ENCODE measurements around the gene COG5. TPM values are rescaled to one million over a fixed set of nuclear protein-coding genes. Genes with fewer than 3 reads are reported as not detected.

Gene COG5
- total RNA-seq, 4 donors from 2014 or later = 20.8 to 49.7 (median 25.7) TPM

- DNase-seq (peak; percentile 10 to 57), ATAC-seq (peak; percentile 82 to 94)
- intact Hi-C loops (cut with DNase I; ENCODE audit: low total_unique reads) = loop anchor here (1.0 to 5.0 kb wide), 4 partner anchors 117 to 414 kb away; partner anchors contain the start of gene BCAP29
- Histone ChIP-seq H3K27me3 (no peaks in the 10 kb centered on the region), H3K9me3 (no peaks in the 10 kb centered on the region), H3K27ac (no peak overlapping the region), H3K4me3 (no peak overlapping the region), H3K36me3 (no peaks in the 10 kb centered on the region), H3K4me1 (no peaks in the 10 kb centered on the region)
- TF ChIP-seq POLR2A (IDR thresholded peaks at IDR 0.05) = no peak
- TF ChIP-seq CTCF (IDR thresholded peaks at IDR 0.05 in 4 of 5, conservative IDR thresholded peaks at IDR 0.05 in 1 of 5) = peak; percentile 55 to 72 (median 65)
- in situ Hi-C loops (cut with MboI; ENCODE audit: low sequenced_read_pairs in 4 of 4) = loop anchor here in 2 of 4 donors (25.0 kb wide), 2 partner anchors 399 to 424 kb away; partner anchors contain the start of gene DLD (in 1 of the 2)
These were observed 100.3 kb downstream of the COG5 start for GRCh38 chr7:107463139-107464078.

- no peaks in the 10 kb centered on the region for H3K27me3 ChIP-seq
- TF ChIP-seq POLR2A (IDR thresholded peaks at IDR 0.05) = no peak
- TF ChIP-seq CTCF (IDR thresholded peaks at IDR 0.05 in 4 of 5, conservative IDR thresholded peaks at IDR 0.05 in 1 of 5) = no peak
- no peak overlapping the region for H3K27ac ChIP-seq
- H3K36me3 ChIP-seq = no peaks in the 10 kb centered on the region
- no peaks in the 10 kb centered on the region for H3K9me3 ChIP-seq
- H3K4me1 ChIP-seq = no peaks in the 10 kb centered on the region
- no peak overlapping the region for H3K4me3 ChIP-seq
- DNase-seq (no peak), ATAC-seq (no peak)
- in situ Hi-C loops (cut with MboI; ENCODE audit: low sequenced_read_pairs in 4 of 4) (loop anchor here in 2 of 4 donors (25.0 kb wide), 2 partner anchors 400 to 425 kb away; partner anchors contain the start of gene DLD (in 1 of the 2)), intact Hi-C loops (cut with DNase I; ENCODE audit: low total_unique reads) (loop anchor here (2.0 to 5.0 kb wide), 3 partner anchors 119 to 415 kb away; partner anchors contain the start of gene BCAP29)
These were observed 101.7 kb downstream of the COG5 start for GRCh38 chr7:107461938-107462533.

GRCh38 chr7:107453388-107453787 lies 110.3 kb downstream of the COG5 start:
- ATAC-seq = no peak
- Histone ChIP-seq H3K9me3 (no peaks in the 10 kb centered on the region), H3K36me3 (no peaks in the 10 kb centered on the region), H3K27ac (no peak overlapping the region), H3K27me3 (no peaks in the 10 kb centered on the region), H3K4me1 (no peaks in the 10 kb centered on the region), H3K4me3 (no peak overlapping the region)
- in situ Hi-C loops (cut with MboI; ENCODE audit: low sequenced_read_pairs in 4 of 4) (loop anchor here in 3 of 4 donors (10.0 to 25.0 kb wide), 3 partner anchors 271 to 434 kb away; partner anchors contain the start of gene DLD (in 1 of the 3)), intact Hi-C loops (cut with DNase I; ENCODE audit: low total_unique reads) (no loop called here)
- DNase-seq = no peak
- TF ChIP-seq CTCF (IDR thresholded peaks at IDR 0.05 in 4 of 5, conservative IDR thresholded peaks at IDR 0.05 in 1 of 5) (no peak), POLR2A (IDR thresholded peaks at IDR 0.05) (no peak)

- Histone ChIP-seq H3K9me3 (no peaks in the 10 kb centered on the region), H3K4me3 (no peak overlapping the region), H3K4me1 (no peaks in the 10 kb centered on the region), H3K36me3 (no peaks in the 10 kb centered on the region), H3K27me3 (no peaks in the 10 kb centered on the region), H3K27ac (no peak overlapping the region)
- no peak for ATAC-seq
- in situ Hi-C loops (cut with MboI; ENCODE audit: low sequenced_read_pairs in 4 of 4) (loop anchor here in 3 of 4 donors (10.0 to 25.0 kb wide), 3 partner anchors 274 to 436 kb away; partner anchors contain the start of gene DLD (in 1 of the 3)), intact Hi-C loops (cut with DNase I; ENCODE audit: low total_unique reads) (no loop called here)
- DNase-seq = no peak
- no peak for TF ChIP-seq CTCF (IDR thresholded peaks at IDR 0.05 in 4 of 5, conservative IDR thresholded peaks at IDR 0.05 in 1 of 5)
- TF ChIP-seq POLR2A (IDR thresholded peaks at IDR 0.05) = no peak
These were observed 112.8 kb downstream of the COG5 start for GRCh38 chr7:107450970-107451369.
